H9 (cell line): ENCODE data around the gene ZNF205. TPM values are rescaled to one million over a fixed set of nuclear protein-coding genes. Genes with fewer than 3 reads are reported as not detected.

Experiments
- DNase-seq: peaks from one replicate; pipeline ENCODE4 v3.0.0-alpha.2; 2017
- H2AFZ ChIP-seq: one replicate; pipeline ENCODE4 v1.6.1; 2013; ENCODE audit warnings: mild to moderate bottlenecking, low read length, control low read depth, moderate library complexity
- H2AK5ac ChIP-seq: 2 replicates; pipeline ENCODE4 v1.6.1; 2013; ENCODE audit warnings: low read length, control low read depth, mixed read lengths; ENCODE audit not compliant: insufficient read length
- H2BK120ac ChIP-seq: one replicate; pipeline ENCODE4 v1.6.1; 2013; ENCODE audit warnings: low read depth, mild to moderate bottlenecking, low read length, control low read depth, inconsistent platforms; ENCODE audit not compliant: poor library complexity, severe bottlenecking
- H2BK12ac ChIP-seq: 2 replicates; pipeline ENCODE4 v1.6.1; 2013; ENCODE audit warnings: low read length, control low read depth, mixed read lengths, low read depth; ENCODE audit not compliant: insufficient read length
- H2BK15ac ChIP-seq: 2 replicates; pipeline ENCODE4 v1.6.1; 2013; ENCODE audit warnings: low read depth, low read length, control low read depth
- H2BK20ac ChIP-seq: one replicate; pipeline ENCODE4 v1.6.1; 2013; ENCODE audit warnings: low read depth, mild to moderate bottlenecking, low read length, control low read depth, inconsistent platforms; ENCODE audit not compliant: poor library complexity, severe bottlenecking
- H2BK5ac ChIP-seq: 2 replicates; pipeline ENCODE4 v1.6.1; 2013; ENCODE audit warnings: low read length, control low read depth, mixed read lengths; ENCODE audit not compliant: insufficient read length
- H3K14ac ChIP-seq: 2 replicates; pipeline ENCODE4 v1.6.1; 2013; ENCODE audit warnings: low read length, control low read depth; ENCODE audit not compliant: insufficient read depth
- H3K18ac ChIP-seq: 2 replicates; pipeline ENCODE4 v1.6.1; 2013; ENCODE audit warnings: low read depth, mild to moderate bottlenecking, mixed read lengths, low read length, control low read depth; ENCODE audit not compliant: insufficient read length
- H3K23ac ChIP-seq: 2 replicates; pipeline ENCODE4 v1.6.1; 2013; ENCODE audit warnings: low read length, control low read depth, mixed read lengths, low read depth; ENCODE audit not compliant: insufficient read length
- H3K23me2 ChIP-seq: 2 replicates; pipeline ENCODE4 v1.6.1; 2013; ENCODE audit warnings: low read depth, mild to moderate bottlenecking, mixed read lengths, low read length, control low read depth; ENCODE audit not compliant: insufficient read length, poor library complexity, severe bottlenecking
- H3K27ac ChIP-seq: 2 replicates; pipeline ENCODE4 v1.5.1; 2013; ENCODE audit warnings: low read length, control low read depth, mixed read lengths, low read depth; ENCODE audit not compliant: insufficient read length
- H3K27me3 ChIP-seq: 2 replicates; pipeline ENCODE4 v1.6.1; 2013; ENCODE audit warnings: low read length, control low read depth, inconsistent platforms; ENCODE audit not compliant: insufficient read depth
- H3K4ac ChIP-seq: 2 replicates; pipeline ENCODE4 v1.6.1; 2013; ENCODE audit warnings: low read depth, mild to moderate bottlenecking, control low read depth, inconsistent platforms, low read length, moderate library complexity
- H3K4me1 ChIP-seq: 2 replicates; pipeline ENCODE4 v1.6.1; 2013; ENCODE audit warnings: low read length, control low read depth, inconsistent platforms; ENCODE audit not compliant: insufficient read depth
- H3K4me2 ChIP-seq: 2 replicates; pipeline ENCODE4 v1.6.1; 2013; ENCODE audit warnings: low read length, control low read depth, mixed read lengths; ENCODE audit not compliant: insufficient read length, insufficient read depth
- H3K56ac ChIP-seq: 2 replicates; pipeline ENCODE4 v1.6.1; 2013; ENCODE audit warnings: low read depth, mild to moderate bottlenecking, mixed read lengths, low read length, control low read depth; ENCODE audit not compliant: insufficient read length
- H3K79me1 ChIP-seq: 2 replicates; pipeline ENCODE4 v1.6.1; 2013; ENCODE audit warnings: low read depth, mild to moderate bottlenecking, moderate library complexity, low read length, control low read depth, inconsistent platforms; ENCODE audit not compliant: insufficient read depth, poor library complexity, severe bottlenecking
- H3K79me2 ChIP-seq: 2 replicates; pipeline ENCODE4 v1.6.1; 2013; ENCODE audit warnings: low read length, control low read depth, inconsistent platforms; ENCODE audit not compliant: insufficient read depth
- H3K9ac ChIP-seq: 2 replicates; pipeline ENCODE4 v1.6.1; 2013; ENCODE audit warnings: low read length, control low read depth, mixed read lengths; ENCODE audit not compliant: insufficient read length; ENCODE audit errors: extremely low read depth
- H3K9me3 ChIP-seq: one replicate; pipeline ENCODE4 v1.6.1; 2013; ENCODE audit warnings: low read depth, low read length, inconsistent platforms; ENCODE audit not compliant: control insufficient read depth
- H3T11ph ChIP-seq: one replicate; pipeline ENCODE4 v1.6.1; 2013; ENCODE audit warnings: mild to moderate bottlenecking, low read length, control low read depth, inconsistent platforms
- H4K20me1 ChIP-seq: one replicate; pipeline ENCODE4 v1.6.1; 2013; ENCODE audit not compliant: control insufficient read depth, insufficient read length, insufficient read depth
- H4K5ac ChIP-seq: 2 replicates; pipeline ENCODE4 v1.6.1; 2013; ENCODE audit warnings: low read depth, mild to moderate bottlenecking, mixed read lengths, low read length, control low read depth; ENCODE audit not compliant: insufficient read length
- H4K8ac ChIP-seq: replicated peaks from 2 replicates; pipeline ENCODE4 v1.6.1; 2013; ENCODE audit warnings: low read length, control low read depth, mixed read lengths, low read depth; ENCODE audit not compliant: insufficient read length
- H4K91ac ChIP-seq: 2 replicates; pipeline ENCODE4 v1.6.1; 2013; ENCODE audit warnings: low read depth, mild to moderate bottlenecking, moderate library complexity, mixed read lengths, low read length, control low read depth; ENCODE audit not compliant: insufficient read length
- H3K27ac Mint-ChIP-seq, 3 experiments: 2 replicates in 2 of 3; 3 replicates in 1 of 3; pipeline ENCODE4 v1.8.0; 2020 to 2021; ENCODE audit warnings: mixed read lengths in 3 of 3, mild to moderate bottlenecking in 1 of 3, moderate library complexity in 1 of 3
- H3K27me3 Mint-ChIP-seq: 2 replicates; pipeline ENCODE4 v1.8.0; 2021; ENCODE audit warnings: low read depth, mild to moderate bottlenecking, moderate library complexity, mixed read lengths
- H3K36me3 Mint-ChIP-seq, 3 experiments: 2 replicates in 2 of 3; 3 replicates in 1 of 3; pipeline ENCODE4 v1.8.0; 2020 to 2021; ENCODE audit warnings: low read depth in 3 of 3, mixed read lengths in 3 of 3; ENCODE audit not compliant: insufficient read depth in 1 of 3
- H3K4me1 Mint-ChIP-seq, 2 experiments: 2 replicates each; pipeline ENCODE4 v1.8.0; 2020; ENCODE audit warnings: mixed read lengths in 2 of 2
- H3K4me3 Mint-ChIP-seq, 2 experiments: 2 replicates in 1 of 2; 3 replicates in 1 of 2; pipeline ENCODE4 v1.8.0; 2020 to 2021; ENCODE audit warnings: mild to moderate bottlenecking in 2 of 2, mixed read lengths in 2 of 2, moderate library complexity in 1 of 2
- H3K9me3 Mint-ChIP-seq, 2 experiments: 2 replicates in 1 of 2; 3 replicates in 1 of 2; pipeline ENCODE4 v1.8.0; 2020; ENCODE audit warnings: mild to moderate bottlenecking in 2 of 2, mixed read lengths in 2 of 2, moderate library complexity in 1 of 2
- WGBS: extraction: QIAGEN DNeasy Blood & Tissue Kit; methylation state at CpG from one replicate; pipeline ENCODE4 v1.1.7; 2013; ENCODE audit warnings: missing lambda C conversion rate, low lambda C conversion rate, mixed read lengths; ENCODE audit not compliant: insufficient read length; ENCODE audit errors: extremely low coverage; 5-methylcytosine and 5-hydroxymethylcytosine counted together
- total RNA-seq: library from RNA; stranded (reverse); gene quantifications from 2 replicates; pipeline ENCODE4 v1.2.1, GENCODE V29; 2021
- TF ChIP-seq, protein P1 (sequence below): fragments of 200-600 bp; sonication (generic); conservative IDR thresholded peaks from 3 replicates; pipeline ENCODE4 v1.8.0; 2021; ENCODE audit warnings: antibody characterized with exemption, mild to moderate bottlenecking

Gene ZNF205
- total RNA-seq, 1 experiment from 2014 or later, result 16.8 TPM

DNA sequence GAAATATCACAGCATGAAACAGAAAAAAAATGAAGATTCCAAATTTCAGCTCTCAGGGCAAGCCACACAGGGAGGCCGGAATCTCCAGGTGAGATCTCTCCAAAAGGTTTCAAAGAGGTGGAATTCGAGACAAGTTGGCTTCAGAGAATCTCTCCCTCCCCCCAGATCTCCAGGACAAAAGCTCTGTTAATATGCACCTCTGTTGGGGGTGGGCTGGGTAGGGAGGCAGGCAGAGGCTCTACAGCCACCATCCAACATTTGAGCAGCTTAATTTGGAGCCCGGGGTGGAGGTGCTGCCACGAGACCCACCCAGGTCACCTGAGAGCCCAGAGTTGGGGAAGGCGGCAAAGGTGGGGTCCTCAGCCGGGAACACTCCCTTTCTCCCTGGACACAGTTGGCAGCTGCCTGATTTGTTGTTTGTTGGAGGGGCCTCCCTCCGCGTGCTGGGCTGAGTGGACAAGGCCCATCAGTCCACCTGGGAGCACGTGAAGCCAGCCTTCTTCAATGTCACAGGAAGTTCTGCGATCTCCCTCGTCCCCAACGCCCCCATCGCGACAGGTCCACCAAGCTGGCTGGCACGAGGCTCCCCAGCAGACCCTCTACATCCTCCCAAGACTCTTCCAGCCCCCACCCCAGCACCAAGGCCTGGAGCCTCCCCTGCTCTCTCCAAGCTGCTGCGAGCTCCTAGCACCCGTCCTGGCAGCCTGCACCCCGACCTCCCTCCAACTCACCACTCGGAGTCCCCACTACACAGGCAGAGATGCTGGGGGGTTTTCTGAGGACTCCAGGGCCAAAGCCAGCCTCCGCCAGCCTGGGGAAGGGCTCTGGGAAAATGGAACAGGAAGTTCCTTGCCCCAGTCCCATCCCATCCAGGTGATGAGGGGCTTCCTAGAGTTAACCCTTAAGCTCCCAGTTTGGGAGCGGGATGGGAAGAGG, 13.7 kb upstream of the ZNF205 start, which contains the start of gene ZSCAN10:
Gene ZSCAN10 (minus strand): TSS at position 836 of the 936 bp plus-strand sequence. CDS start 6,357 bp downstream, outside the sequence.
- peaks cover 6% of the 10 kb centered on the region; the same call in 1 of the 2 replicates for H3K4me1 ChIP-seq
- H3K27me3 ChIP-seq, result no peaks in the 10 kb centered on the region
- peaks cover 26% of the 10 kb centered on the region for H3K23me2 ChIP-seq
- H3K79me2 ChIP-seq, result peaks cover 15% of the 10 kb centered on the region; the same call in 1 of the 2 replicates
- peaks cover 16 to 43% (median 30%) of the 10 kb centered on the region in 3 experiments for H3K36me3 Mint-ChIP-seq
- TF ChIP-seq, protein P1, sequence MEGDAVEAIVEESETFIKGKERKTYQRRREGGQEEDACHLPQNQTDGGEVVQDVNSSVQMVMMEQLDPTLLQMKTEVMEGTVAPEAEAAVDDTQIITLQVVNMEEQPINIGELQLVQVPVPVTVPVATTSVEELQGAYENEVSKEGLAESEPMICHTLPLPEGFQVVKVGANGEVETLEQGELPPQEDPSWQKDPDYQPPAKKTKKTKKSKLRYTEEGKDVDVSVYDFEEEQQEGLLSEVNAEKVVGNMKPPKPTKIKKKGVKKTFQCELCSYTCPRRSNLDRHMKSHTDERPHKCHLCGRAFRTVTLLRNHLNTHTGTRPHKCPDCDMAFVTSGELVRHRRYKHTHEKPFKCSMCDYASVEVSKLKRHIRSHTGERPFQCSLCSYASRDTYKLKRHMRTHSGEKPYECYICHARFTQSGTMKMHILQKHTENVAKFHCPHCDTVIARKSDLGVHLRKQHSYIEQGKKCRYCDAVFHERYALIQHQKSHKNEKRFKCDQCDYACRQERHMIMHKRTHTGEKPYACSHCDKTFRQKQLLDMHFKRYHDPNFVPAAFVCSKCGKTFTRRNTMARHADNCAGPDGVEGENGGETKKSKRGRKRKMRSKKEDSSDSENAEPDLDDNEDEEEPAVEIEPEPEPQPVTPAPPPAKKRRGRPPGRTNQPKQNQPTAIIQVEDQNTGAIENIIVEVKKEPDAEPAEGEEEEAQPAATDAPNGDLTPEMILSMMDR, result no peak
- no peak within 1 kb of the TSS for H4K8ac ChIP-seq
- peak within 1 kb of the TSS; percentile 38 for H3T11ph ChIP-seq
- no peaks in the 10 kb centered on the region for H3K9me3 ChIP-seq
- H3K79me1 ChIP-seq, result no peaks in the 10 kb centered on the region
- H3K27me3 Mint-ChIP-seq, result no peaks in the 10 kb centered on the region; the same call in 1 of the 2 replicates
- peaks cover 50 to 55% of the 10 kb centered on the region in 2 experiments for H3K4me1 Mint-ChIP-seq
- H2AK5ac ChIP-seq, result peak within 1 kb of the TSS; percentile 53
- H3K4ac ChIP-seq, result peak within 1 kb of the TSS; percentile 6; the same call in 1 of the 2 replicates
- H4K5ac ChIP-seq, result peak within 1 kb of the TSS; percentile 58
- no CpG with 5 or more reads among the region's 21 CpGs for WGBS
- peak within 1 kb of the TSS; percentile 94 for H3K4me2 ChIP-seq
- H3K9me3 Mint-ChIP-seq, result no peaks in the 10 kb centered on the region
- H3K9ac ChIP-seq, result peak within 1 kb of the TSS; percentile 89
- peak within 1 kb of the TSS; percentile 85 for H2BK5ac ChIP-seq
- H2BK120ac ChIP-seq, result peak within 1 kb of the TSS; percentile 65
- H2AFZ ChIP-seq, result no peak within 1 kb of the TSS
- H3K4me3 Mint-ChIP-seq, result peak within 1 kb of the TSS; percentile 98 to 100
- peak within 1 kb of the TSS; percentile 27; the same call in 1 of the 2 replicates for H2BK15ac ChIP-seq
- peak within 1 kb of the TSS; percentile 98 to 100 (median 99) for H3K27ac Mint-ChIP-seq
- H2BK20ac ChIP-seq, result no peak within 1 kb of the TSS
- peak within 1 kb of the TSS; percentile 91 for H3K14ac ChIP-seq
- no peak within 1 kb of the TSS for H2BK12ac ChIP-seq
- H3K23ac ChIP-seq, result peak within 1 kb of the TSS; percentile 15
- H3K56ac ChIP-seq, result peak within 1 kb of the TSS; percentile 55
- H3K18ac ChIP-seq, result peak within 1 kb of the TSS; percentile 91
- H3K27ac ChIP-seq, result peak within 1 kb of the TSS; percentile 95
- peak within 1 kb of the TSS; percentile 65 for H4K91ac ChIP-seq
- H4K20me1 ChIP-seq, result no peaks in the 10 kb centered on the region
- peak; percentile 86 for DNase-seq
